Left ventricle myocardium inferior (tissue), 1 donor: ENCODE results near the gene ATG7. TPM values are rescaled to one million over a fixed set of nuclear protein-coding genes. Genes with fewer than 3 reads are reported as not detected.

ENCODE experiments used
- DNase-seq: peaks from one replicate; pipeline ENCODE4 v3.0.0-alpha.2; 2020
- H3K27ac ChIP-seq: fragments of 200-600 bp; replicated peaks from 2 replicates; pipeline ENCODE4 v1.8.0; 2021
- H3K27me3 ChIP-seq: fragments of 200-600 bp; 2 replicates; pipeline ENCODE4 v1.8.0; 2021; ENCODE audit warnings: low read depth
- H3K36me3 ChIP-seq: fragments of 200-600 bp; 2 replicates; pipeline ENCODE4 v1.8.0; 2021
- H3K4me1 ChIP-seq: fragments of 200-600 bp; 2 replicates; pipeline ENCODE4 v1.8.0; 2021
- H3K4me3 ChIP-seq: fragments of 200-600 bp; 2 replicates; pipeline ENCODE4 v1.8.0; 2021; ENCODE audit warnings: mild to moderate bottlenecking, moderate library complexity
- H3K9me3 ChIP-seq: fragments of 200-600 bp; replicated peaks from 2 replicates; pipeline ENCODE4 v1.8.0; 2021
- CTCF ChIP-seq: fragments of 200-600 bp; IDR thresholded peaks from 2 replicates; pipeline ENCODE4 v1.8.0; 2021; ENCODE audit warnings: antibody characterized with exemption, mild to moderate bottlenecking, borderline replicate concordance
- intact Hi-C: fragments of 100-400 bp; cut with micrococcal nuclease; formaldehyde crosslinking; loops from one replicate; pipeline ENCODE4 v1.11.0; 2022
- total RNA-seq: library from RNA; stranded (reverse); fragmentation: NEBNext Ultra II Directional; extraction: Animal tissue kit (Norgen Biotek cat#: 25700); gene quantifications from one replicate; pipeline ENCODE4 v1.2.1, GENCODE V29; 2021
- donor health status: DM: no; HTN: yes; CAD: no; lungs with severe emphysema.

ATG7 gene
- total RNA-seq, 1 donor from 2014 or later, result 15.7 TPM

GRCh38 chr3:11588755-11589154 lies 316.6 kb downstream of the ATG7 start:
- TF ChIP-seq CTCF, result no peak
- H3K4me3 ChIP-seq, result no peak overlapping the region
- peaks cover 100% of the 10 kb centered on the region for H3K4me1 ChIP-seq
- DNase-seq, result no peak
- H3K36me3 ChIP-seq, result no peaks in the 10 kb centered on the region
- H3K27ac ChIP-seq, result peak overlapping the region; percentile 87
- intact Hi-C loops, result loop anchor here (10.0 kb wide), 1 partner anchor 56 kb away; the partner anchor contains the start of gene VGLL4
- no peaks in the 10 kb centered on the region for H3K9me3 ChIP-seq
- no peaks in the 10 kb centered on the region for H3K27me3 ChIP-seq

GRCh38 chr3:11589706-11590105 lies 317.5 kb downstream of the ATG7 start:
- no peak for TF ChIP-seq CTCF
- no peak for DNase-seq

GRCh38 chr3:11591002-11591355 lies 318.8 kb downstream of the ATG7 start:
- H3K9me3 ChIP-seq, result no peaks in the 10 kb centered on the region
- intact Hi-C loops, result no loop called here
- peak overlapping the region; percentile 87 for H3K27ac ChIP-seq
- H3K4me3 ChIP-seq, result peak overlapping the region; percentile 26
- H3K36me3 ChIP-seq, result no peaks in the 10 kb centered on the region
- no peak for TF ChIP-seq CTCF
- H3K27me3 ChIP-seq, result no peaks in the 10 kb centered on the region
- H3K4me1 ChIP-seq, result peaks cover 85% of the 10 kb centered on the region
- DNase-seq, result no peak

More at GRCh38 chr3:11589706-11590105, 317.5 kb downstream of the ATG7 start:
- Histone ChIP-seq H3K4me1 (peaks cover 96% of the 10 kb centered on the region), H3K27ac (peak overlapping the region; percentile 87), H3K36me3 (no peaks in the 10 kb centered on the region), H3K9me3 (no peaks in the 10 kb centered on the region), H3K27me3 (no peaks in the 10 kb centered on the region), H3K4me3 (no peak overlapping the region)
- intact Hi-C loops, result loop anchor here (10.0 kb wide), 1 partner anchor 55 kb away; the partner anchor contains the start of gene VGLL4

GRCh38 chr3:11591391-11592282 lies 319.4 kb downstream of the ATG7 start:
- H3K36me3 ChIP-seq, result no peaks in the 10 kb centered on the region
- intact Hi-C loops, result no loop called here
- H3K4me1 ChIP-seq, result peaks cover 85% of the 10 kb centered on the region
- H3K9me3 ChIP-seq, result no peaks in the 10 kb centered on the region
- peak; percentile 57 for DNase-seq
- H3K4me3 ChIP-seq, result peak overlapping the region; percentile 26
- H3K27me3 ChIP-seq, result no peaks in the 10 kb centered on the region
- H3K27ac ChIP-seq, result peak overlapping the region; percentile 87
- TF ChIP-seq CTCF, result no peak

GRCh38 chr3:11592445-11593298 lies 320.5 kb downstream of the ATG7 start:
- intact Hi-C loops, result no loop called here
- TF ChIP-seq CTCF, result no peak
- Histone ChIP-seq H3K27me3 (no peaks in the 10 kb centered on the region), H3K4me3 (peak overlapping the region; percentile 26), H3K9me3 (no peaks in the 10 kb centered on the region), H3K27ac (peak overlapping the region; percentile 87), H3K4me1 (peaks cover 80% of the 10 kb centered on the region), H3K36me3 (no peaks in the 10 kb centered on the region)
- DNase-seq, result no peak
